Ishikawa (cell line): ENCODE measurements around the gene ZNF614.

Experiments used
- CEBPB ChIP-seq: IDR thresholded peaks from 2 replicates; pipeline ENCODE4 v1.6.1; 2012
- CREB1 ChIP-seq: IDR thresholded peaks from 2 replicates; pipeline ENCODE4 v1.6.1; 2012; ENCODE audit warnings: low read depth
- EGR1 ChIP-seq: IDR thresholded peaks from 2 replicates; pipeline ENCODE4 v1.6.1; 2012
- EP300 ChIP-seq: IDR thresholded peaks from 2 replicates; pipeline ENCODE4 v1.6.1; 2012; ENCODE audit warnings: borderline replicate concordance
- MAX ChIP-seq: IDR thresholded peaks from 2 replicates; pipeline ENCODE4 v1.6.1; 2012
- NFIC ChIP-seq: IDR thresholded peaks from 2 replicates; pipeline ENCODE4 v1.6.1; 2012
- RAD21 ChIP-seq: IDR thresholded peaks from 2 replicates; pipeline ENCODE4 v1.6.1; 2012; ENCODE audit warnings: low read depth
- REST ChIP-seq: IDR thresholded peaks from 2 replicates; pipeline ENCODE4 v1.6.1; 2012; ENCODE audit warnings: low read depth, mild to moderate bottlenecking
- TAF1 ChIP-seq: IDR thresholded peaks from 2 replicates; pipeline ENCODE4 v1.6.1; 2012; ENCODE audit warnings: low read depth, mild to moderate bottlenecking
- TCF12 ChIP-seq: IDR thresholded peaks from 2 replicates; pipeline ENCODE4 v1.6.1; 2012; ENCODE audit warnings: low read depth
- USF1 ChIP-seq: IDR thresholded peaks from 2 replicates; pipeline ENCODE4 v1.6.1; 2012

GRCh38 chr19:52007806-52008557 lies 20.2 kb downstream of the ZNF614 start, which contains the start of gene ZNF615:
- TF ChIP-seq USF1, result no peak
- no peak for TF ChIP-seq EP300
- TF ChIP-seq CEBPB, result no peak
- no peak for TF ChIP-seq NFIC
- no peak for TF ChIP-seq CREB1
- TF ChIP-seq REST, result no peak
- no peak for TF ChIP-seq RAD21
- TF ChIP-seq MAX, result no peak; the same call in 1 of the 2 replicates
- 0 out of 2 replicates have a peak, but pooled peaks have one; percentile 22 for TF ChIP-seq TCF12
- TF ChIP-seq TAF1, result peak; percentile 67
- TF ChIP-seq EGR1, result peak; percentile 98
